H9 (cell line): ENCODE data around the gene EVI5L. TPM values are rescaled to one million over a fixed set of nuclear protein-coding genes. Genes with fewer than 3 reads are reported as not detected.

Experiments
- DNase-seq: peaks from one replicate; pipeline ENCODE4 v3.0.0-alpha.2; 2017
- H2AFZ ChIP-seq: one replicate; pipeline ENCODE4 v1.6.1; 2013; ENCODE audit warnings: mild to moderate bottlenecking, low read length, control low read depth, moderate library complexity
- H2AK5ac ChIP-seq: 2 replicates; pipeline ENCODE4 v1.6.1; 2013; ENCODE audit warnings: low read length, control low read depth, mixed read lengths; ENCODE audit not compliant: insufficient read length
- H2BK120ac ChIP-seq: one replicate; pipeline ENCODE4 v1.6.1; 2013; ENCODE audit warnings: low read depth, mild to moderate bottlenecking, low read length, control low read depth, inconsistent platforms; ENCODE audit not compliant: poor library complexity, severe bottlenecking
- H2BK12ac ChIP-seq: 2 replicates; pipeline ENCODE4 v1.6.1; 2013; ENCODE audit warnings: low read length, control low read depth, mixed read lengths, low read depth; ENCODE audit not compliant: insufficient read length
- H2BK15ac ChIP-seq: 2 replicates; pipeline ENCODE4 v1.6.1; 2013; ENCODE audit warnings: low read depth, low read length, control low read depth
- H2BK20ac ChIP-seq: one replicate; pipeline ENCODE4 v1.6.1; 2013; ENCODE audit warnings: low read depth, mild to moderate bottlenecking, low read length, control low read depth, inconsistent platforms; ENCODE audit not compliant: poor library complexity, severe bottlenecking
- H2BK5ac ChIP-seq: 2 replicates; pipeline ENCODE4 v1.6.1; 2013; ENCODE audit warnings: low read length, control low read depth, mixed read lengths; ENCODE audit not compliant: insufficient read length
- H3K14ac ChIP-seq: 2 replicates; pipeline ENCODE4 v1.6.1; 2013; ENCODE audit warnings: low read length, control low read depth; ENCODE audit not compliant: insufficient read depth
- H3K18ac ChIP-seq: 2 replicates; pipeline ENCODE4 v1.6.1; 2013; ENCODE audit warnings: low read depth, mild to moderate bottlenecking, mixed read lengths, low read length, control low read depth; ENCODE audit not compliant: insufficient read length
- H3K23ac ChIP-seq: 2 replicates; pipeline ENCODE4 v1.6.1; 2013; ENCODE audit warnings: low read length, control low read depth, mixed read lengths, low read depth; ENCODE audit not compliant: insufficient read length
- H3K23me2 ChIP-seq: 2 replicates; pipeline ENCODE4 v1.6.1; 2013; ENCODE audit warnings: low read depth, mild to moderate bottlenecking, mixed read lengths, low read length, control low read depth; ENCODE audit not compliant: insufficient read length, poor library complexity, severe bottlenecking
- H3K27ac ChIP-seq: 2 replicates; pipeline ENCODE4 v1.5.1; 2013; ENCODE audit warnings: low read length, control low read depth, mixed read lengths, low read depth; ENCODE audit not compliant: insufficient read length
- H3K27me3 ChIP-seq: 2 replicates; pipeline ENCODE4 v1.6.1; 2013; ENCODE audit warnings: low read length, control low read depth, inconsistent platforms; ENCODE audit not compliant: insufficient read depth
- H3K4ac ChIP-seq: 2 replicates; pipeline ENCODE4 v1.6.1; 2013; ENCODE audit warnings: low read depth, mild to moderate bottlenecking, control low read depth, inconsistent platforms, low read length, moderate library complexity
- H3K4me1 ChIP-seq: 2 replicates; pipeline ENCODE4 v1.6.1; 2013; ENCODE audit warnings: low read length, control low read depth, inconsistent platforms; ENCODE audit not compliant: insufficient read depth
- H3K4me2 ChIP-seq: 2 replicates; pipeline ENCODE4 v1.6.1; 2013; ENCODE audit warnings: low read length, control low read depth, mixed read lengths; ENCODE audit not compliant: insufficient read length, insufficient read depth
- H3K56ac ChIP-seq: 2 replicates; pipeline ENCODE4 v1.6.1; 2013; ENCODE audit warnings: low read depth, mild to moderate bottlenecking, mixed read lengths, low read length, control low read depth; ENCODE audit not compliant: insufficient read length
- H3K79me1 ChIP-seq: 2 replicates; pipeline ENCODE4 v1.6.1; 2013; ENCODE audit warnings: low read depth, mild to moderate bottlenecking, moderate library complexity, low read length, control low read depth, inconsistent platforms; ENCODE audit not compliant: insufficient read depth, poor library complexity, severe bottlenecking
- H3K79me2 ChIP-seq: 2 replicates; pipeline ENCODE4 v1.6.1; 2013; ENCODE audit warnings: low read length, control low read depth, inconsistent platforms; ENCODE audit not compliant: insufficient read depth
- H3K9ac ChIP-seq: 2 replicates; pipeline ENCODE4 v1.6.1; 2013; ENCODE audit warnings: low read length, control low read depth, mixed read lengths; ENCODE audit not compliant: insufficient read length; ENCODE audit errors: extremely low read depth
- H3K9me3 ChIP-seq: one replicate; pipeline ENCODE4 v1.6.1; 2013; ENCODE audit warnings: low read depth, low read length, inconsistent platforms; ENCODE audit not compliant: control insufficient read depth
- H3T11ph ChIP-seq: one replicate; pipeline ENCODE4 v1.6.1; 2013; ENCODE audit warnings: mild to moderate bottlenecking, low read length, control low read depth, inconsistent platforms
- H4K20me1 ChIP-seq: one replicate; pipeline ENCODE4 v1.6.1; 2013; ENCODE audit not compliant: control insufficient read depth, insufficient read length, insufficient read depth
- H4K5ac ChIP-seq: 2 replicates; pipeline ENCODE4 v1.6.1; 2013; ENCODE audit warnings: low read depth, mild to moderate bottlenecking, mixed read lengths, low read length, control low read depth; ENCODE audit not compliant: insufficient read length
- H4K8ac ChIP-seq: replicated peaks from 2 replicates; pipeline ENCODE4 v1.6.1; 2013; ENCODE audit warnings: low read length, control low read depth, mixed read lengths, low read depth; ENCODE audit not compliant: insufficient read length
- H4K91ac ChIP-seq: 2 replicates; pipeline ENCODE4 v1.6.1; 2013; ENCODE audit warnings: low read depth, mild to moderate bottlenecking, moderate library complexity, mixed read lengths, low read length, control low read depth; ENCODE audit not compliant: insufficient read length
- H3K27ac Mint-ChIP-seq, 3 experiments: 2 replicates in 2 of 3; 3 replicates in 1 of 3; pipeline ENCODE4 v1.8.0; 2020 to 2021; ENCODE audit warnings: mixed read lengths in 3 of 3, mild to moderate bottlenecking in 1 of 3, moderate library complexity in 1 of 3
- H3K27me3 Mint-ChIP-seq: 2 replicates; pipeline ENCODE4 v1.8.0; 2021; ENCODE audit warnings: low read depth, mild to moderate bottlenecking, moderate library complexity, mixed read lengths
- H3K36me3 Mint-ChIP-seq, 3 experiments: 2 replicates in 2 of 3; 3 replicates in 1 of 3; pipeline ENCODE4 v1.8.0; 2020 to 2021; ENCODE audit warnings: low read depth in 3 of 3, mixed read lengths in 3 of 3; ENCODE audit not compliant: insufficient read depth in 1 of 3
- H3K4me1 Mint-ChIP-seq, 2 experiments: 2 replicates each; pipeline ENCODE4 v1.8.0; 2020; ENCODE audit warnings: mixed read lengths in 2 of 2
- H3K4me3 Mint-ChIP-seq, 2 experiments: 2 replicates in 1 of 2; 3 replicates in 1 of 2; pipeline ENCODE4 v1.8.0; 2020 to 2021; ENCODE audit warnings: mild to moderate bottlenecking in 2 of 2, mixed read lengths in 2 of 2, moderate library complexity in 1 of 2
- H3K9me3 Mint-ChIP-seq, 2 experiments: 2 replicates in 1 of 2; 3 replicates in 1 of 2; pipeline ENCODE4 v1.8.0; 2020; ENCODE audit warnings: mild to moderate bottlenecking in 2 of 2, mixed read lengths in 2 of 2, moderate library complexity in 1 of 2
- WGBS: extraction: QIAGEN DNeasy Blood & Tissue Kit; methylation state at CpG from one replicate; pipeline ENCODE4 v1.1.7; 2013; ENCODE audit warnings: missing lambda C conversion rate, low lambda C conversion rate, mixed read lengths; ENCODE audit not compliant: insufficient read length; ENCODE audit errors: extremely low coverage; 5-methylcytosine and 5-hydroxymethylcytosine counted together
- total RNA-seq: library from RNA; stranded (reverse); gene quantifications from 2 replicates; pipeline ENCODE4 v1.2.1, GENCODE V29; 2021
- TF ChIP-seq, protein P1 (sequence below): fragments of 200-600 bp; sonication (generic); conservative IDR thresholded peaks from 3 replicates; pipeline ENCODE4 v1.8.0; 2021; ENCODE audit warnings: antibody characterized with exemption, mild to moderate bottlenecking

EVI5L gene
- total RNA-seq, 1 experiment from 2014 or later: 7.1 TPM

DNA sequence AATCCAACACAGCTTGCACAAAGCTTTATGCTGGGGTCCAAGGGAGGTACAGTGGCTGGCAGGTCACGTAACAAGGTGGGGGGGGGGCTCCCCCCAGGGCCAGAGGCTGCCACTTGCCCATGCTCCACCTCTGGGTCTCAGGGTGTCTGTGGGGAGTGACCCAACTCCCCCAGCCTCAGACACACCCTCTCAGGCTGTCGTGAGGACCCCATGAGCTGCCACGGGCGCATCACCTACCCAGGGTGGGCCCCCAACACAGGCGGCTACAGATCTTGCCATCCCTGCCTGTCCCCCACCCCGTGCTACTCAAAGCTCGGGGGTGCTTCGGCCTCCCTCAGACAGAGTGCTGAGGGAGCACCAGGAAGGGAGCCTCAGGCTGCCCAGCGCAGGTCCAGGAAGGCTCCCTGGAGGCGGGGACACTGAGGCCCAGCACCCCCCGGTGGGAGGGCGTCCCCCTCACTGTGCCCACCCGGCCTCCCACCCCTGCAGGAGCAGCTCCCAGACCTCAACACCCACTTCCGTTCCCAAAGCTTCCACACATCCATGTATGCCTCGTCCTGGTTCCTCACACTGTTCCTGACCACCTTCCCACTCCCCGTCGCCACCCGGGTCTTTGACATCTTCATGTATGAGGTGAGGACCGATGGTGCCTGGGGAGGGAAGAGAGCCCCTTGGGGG, 21.1 kb downstream of the EVI5L start:
- Histone ChIP-seq H3K56ac (no peak overlapping the region), H3K27ac (no peak overlapping the region), H3K14ac (no peak overlapping the region), H3K4me1 (no peaks in the 10 kb centered on the region), H3K4ac (no peak overlapping the region), H3K79me1 (no peaks in the 10 kb centered on the region), H2BK12ac (no peak overlapping the region), H2BK120ac (no peak overlapping the region), H3K23me2 (no peaks in the 10 kb centered on the region), H2BK20ac (no peak overlapping the region), H3T11ph (no peak overlapping the region), H2AFZ (no peak overlapping the region), H4K8ac (no peak overlapping the region), H4K5ac (no peak overlapping the region), H3K4me2 (no peak overlapping the region), H3K18ac (no peak overlapping the region), H3K79me2 (no peaks in the 10 kb centered on the region), H4K20me1 (no peaks in the 10 kb centered on the region), H4K91ac (no peak overlapping the region), H2AK5ac (no peak overlapping the region), H2BK15ac (no peak overlapping the region), H3K23ac (no peak overlapping the region), H3K9ac (no peak overlapping the region), H3K9me3 (no peaks in the 10 kb centered on the region), H3K27me3 (no peaks in the 10 kb centered on the region), H2BK5ac (no peak overlapping the region)
- no peak overlapping the region for H3K27ac Mint-ChIP-seq
- H3K4me1 Mint-ChIP-seq: peaks cover 6 to 15% of the 10 kb centered on the region in 2 experiments
- DNase-seq: no peak
- no peaks in the 10 kb centered on the region for H3K36me3 Mint-ChIP-seq
- H3K4me3 Mint-ChIP-seq: no peak overlapping the region
- H3K27me3 Mint-ChIP-seq: peaks cover 29% of the 10 kb centered on the region
- no peaks in the 10 kb centered on the region for H3K9me3 Mint-ChIP-seq
- no CpG with 5 or more reads among the region's 19 CpGs for WGBS
- TF ChIP-seq, protein P1, sequence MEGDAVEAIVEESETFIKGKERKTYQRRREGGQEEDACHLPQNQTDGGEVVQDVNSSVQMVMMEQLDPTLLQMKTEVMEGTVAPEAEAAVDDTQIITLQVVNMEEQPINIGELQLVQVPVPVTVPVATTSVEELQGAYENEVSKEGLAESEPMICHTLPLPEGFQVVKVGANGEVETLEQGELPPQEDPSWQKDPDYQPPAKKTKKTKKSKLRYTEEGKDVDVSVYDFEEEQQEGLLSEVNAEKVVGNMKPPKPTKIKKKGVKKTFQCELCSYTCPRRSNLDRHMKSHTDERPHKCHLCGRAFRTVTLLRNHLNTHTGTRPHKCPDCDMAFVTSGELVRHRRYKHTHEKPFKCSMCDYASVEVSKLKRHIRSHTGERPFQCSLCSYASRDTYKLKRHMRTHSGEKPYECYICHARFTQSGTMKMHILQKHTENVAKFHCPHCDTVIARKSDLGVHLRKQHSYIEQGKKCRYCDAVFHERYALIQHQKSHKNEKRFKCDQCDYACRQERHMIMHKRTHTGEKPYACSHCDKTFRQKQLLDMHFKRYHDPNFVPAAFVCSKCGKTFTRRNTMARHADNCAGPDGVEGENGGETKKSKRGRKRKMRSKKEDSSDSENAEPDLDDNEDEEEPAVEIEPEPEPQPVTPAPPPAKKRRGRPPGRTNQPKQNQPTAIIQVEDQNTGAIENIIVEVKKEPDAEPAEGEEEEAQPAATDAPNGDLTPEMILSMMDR: no peak
